Jurkat, Clone E6-1 (cell line): ENCODE measurements around the gene DCAF5. TPM values are rescaled to one million over a fixed set of nuclear protein-coding genes. Genes with fewer than 3 reads are reported as not detected.
"Not testable (repeated sequence)": the region's sequence is repeated elsewhere in the genome, so short reads cannot be mapped to it uniquely, and the experiment has no call there.

Source experiments
- DNase-seq: peaks from one replicate; pipeline ENCODE4 v3.0.0-alpha.2; 2011; ENCODE audit warnings: low read depth, low spot score
- H3K4me3 ChIP-seq: 2 replicates; pipeline ENCODE4 v1.5.1; 2011; ENCODE audit warnings: mild to moderate bottlenecking, low read length, control low read depth, moderate library complexity
- polyA plus RNA-seq: library from polyadenylated mRNA; unstranded; fragments of >200 nt; gene quantifications from one replicate; pipeline ENCODE4 v1.2.1, GENCODE V29; 2012; ENCODE audit warnings: missing spikeins; ENCODE audit not compliant: insufficient read length, insufficient read depth

DCAF5 gene, protein sequence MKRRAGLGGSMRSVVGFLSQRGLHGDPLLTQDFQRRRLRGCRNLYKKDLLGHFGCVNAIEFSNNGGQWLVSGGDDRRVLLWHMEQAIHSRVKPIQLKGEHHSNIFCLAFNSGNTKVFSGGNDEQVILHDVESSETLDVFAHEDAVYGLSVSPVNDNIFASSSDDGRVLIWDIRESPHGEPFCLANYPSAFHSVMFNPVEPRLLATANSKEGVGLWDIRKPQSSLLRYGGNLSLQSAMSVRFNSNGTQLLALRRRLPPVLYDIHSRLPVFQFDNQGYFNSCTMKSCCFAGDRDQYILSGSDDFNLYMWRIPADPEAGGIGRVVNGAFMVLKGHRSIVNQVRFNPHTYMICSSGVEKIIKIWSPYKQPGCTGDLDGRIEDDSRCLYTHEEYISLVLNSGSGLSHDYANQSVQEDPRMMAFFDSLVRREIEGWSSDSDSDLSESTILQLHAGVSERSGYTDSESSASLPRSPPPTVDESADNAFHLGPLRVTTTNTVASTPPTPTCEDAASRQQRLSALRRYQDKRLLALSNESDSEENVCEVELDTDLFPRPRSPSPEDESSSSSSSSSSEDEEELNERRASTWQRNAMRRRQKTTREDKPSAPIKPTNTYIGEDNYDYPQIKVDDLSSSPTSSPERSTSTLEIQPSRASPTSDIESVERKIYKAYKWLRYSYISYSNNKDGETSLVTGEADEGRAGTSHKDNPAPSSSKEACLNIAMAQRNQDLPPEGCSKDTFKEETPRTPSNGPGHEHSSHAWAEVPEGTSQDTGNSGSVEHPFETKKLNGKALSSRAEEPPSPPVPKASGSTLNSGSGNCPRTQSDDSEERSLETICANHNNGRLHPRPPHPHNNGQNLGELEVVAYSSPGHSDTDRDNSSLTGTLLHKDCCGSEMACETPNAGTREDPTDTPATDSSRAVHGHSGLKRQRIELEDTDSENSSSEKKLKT
- 27.3 TPM for polyA plus RNA-seq

DNA sequence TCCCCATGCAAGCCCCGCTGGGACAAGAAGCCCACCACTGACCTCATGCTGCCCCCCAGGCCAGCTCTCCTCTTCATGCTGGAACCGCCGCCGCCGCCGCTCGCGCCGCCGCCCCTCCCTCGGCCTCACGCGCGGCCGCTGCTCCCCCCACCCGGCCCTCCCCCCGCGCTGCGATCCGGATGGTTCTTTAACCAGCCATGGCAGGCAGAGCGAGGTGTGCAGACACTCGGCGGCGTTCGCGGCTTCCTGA is at the start of gene DCAF5:
Gene DCAF5, minus strand, starts transcription at position 218 of the 250 bp plus-strand sequence. Its CDS starts 141 bp downstream, at position 77.
- DNase-seq: no peak
- H3K4me3 ChIP-seq: peak within 1 kb of the TSS; percentile 84

DNA sequence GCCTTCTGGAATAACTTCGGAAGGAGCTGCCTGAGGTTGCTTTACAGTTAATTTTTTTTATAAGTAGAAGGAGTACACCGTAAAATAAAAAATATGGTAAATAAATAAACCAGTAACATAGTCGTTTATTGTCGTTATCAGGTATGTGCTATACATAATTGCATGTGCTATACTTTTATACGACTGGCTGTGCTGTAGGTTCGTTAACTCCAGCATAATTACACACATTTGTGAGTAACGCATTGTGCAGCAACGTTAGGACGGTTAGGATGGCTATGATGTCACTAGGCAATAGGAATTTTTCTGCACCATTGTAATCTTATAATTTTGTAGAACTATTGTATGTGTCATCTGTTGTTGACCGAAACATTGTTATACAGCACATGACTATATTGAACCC is 46.9 kb upstream of the DCAF5 start:
- DNase-seq: no peak
- no peak overlapping the region for H3K4me3 ChIP-seq

DNA sequence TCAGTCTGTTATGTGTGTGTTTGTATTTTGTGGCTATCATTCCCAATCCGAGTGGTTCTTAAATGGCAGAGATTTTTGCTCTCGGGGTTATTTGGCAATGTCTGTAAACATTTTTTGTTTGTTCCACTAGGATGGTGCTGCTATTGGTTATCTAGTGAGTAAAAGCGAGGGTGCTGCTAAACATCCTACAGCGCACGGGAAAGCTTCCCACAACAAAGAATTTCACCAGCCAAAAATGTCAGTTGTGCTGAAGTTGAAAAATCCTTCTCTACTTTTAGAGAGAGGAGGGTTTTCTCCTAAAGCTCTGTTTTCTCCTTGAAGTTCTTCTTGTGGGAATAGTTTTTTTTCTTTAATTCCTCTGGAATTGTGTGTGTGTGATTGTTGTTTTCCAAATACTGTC is 40.8 kb upstream of the DCAF5 start:
- no peak overlapping the region for H3K4me3 ChIP-seq
- peak; percentile 37 for DNase-seq

DNA sequence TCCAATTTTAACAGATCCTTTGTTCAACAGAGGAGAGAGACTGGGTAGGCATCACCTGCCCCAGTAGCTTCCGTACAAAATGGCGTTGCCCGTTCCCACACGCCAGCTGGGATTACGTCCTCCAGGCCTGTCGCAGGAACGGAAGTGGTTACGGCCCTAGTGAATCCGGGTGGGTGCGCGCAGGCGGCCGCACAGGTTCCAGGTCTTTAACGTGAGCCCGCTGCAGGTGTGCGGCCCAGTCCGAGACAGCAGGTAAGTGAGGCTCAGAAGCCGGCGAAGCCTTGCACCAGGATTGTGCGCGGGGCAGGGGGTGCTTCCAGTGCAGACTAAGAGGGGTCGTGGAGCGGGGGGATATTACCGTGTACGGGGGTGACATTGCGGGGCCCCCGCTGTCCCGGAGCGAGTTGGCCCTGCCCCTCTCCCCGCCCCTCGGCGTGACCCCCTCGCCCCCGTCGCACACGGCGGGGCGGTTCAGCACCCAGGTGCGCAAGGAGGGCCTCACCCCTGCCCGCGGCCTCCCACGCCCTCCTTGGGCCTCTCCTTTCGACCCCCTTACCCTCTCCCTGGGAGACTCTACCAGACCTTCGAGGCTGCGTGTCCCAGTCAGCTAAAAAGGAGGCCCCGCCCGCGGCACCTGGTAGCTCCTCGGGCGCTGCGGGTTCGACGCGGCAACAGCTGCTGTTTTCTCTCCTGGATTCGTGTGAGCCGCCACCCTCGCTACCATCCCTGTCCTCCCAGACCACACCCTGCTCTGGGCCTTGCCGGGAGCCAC is 38.6 kb upstream of the DCAF5 start, which contains the start of gene EXD2:
Gene EXD2, plus strand, starts transcription at position 159 of the 772 bp plus-strand sequence. CDS start 17,973 bp downstream, outside the sequence.
- H3K4me3 ChIP-seq: peak within 1 kb of the TSS; percentile 63
- peak; percentile 69 for DNase-seq

DNA sequence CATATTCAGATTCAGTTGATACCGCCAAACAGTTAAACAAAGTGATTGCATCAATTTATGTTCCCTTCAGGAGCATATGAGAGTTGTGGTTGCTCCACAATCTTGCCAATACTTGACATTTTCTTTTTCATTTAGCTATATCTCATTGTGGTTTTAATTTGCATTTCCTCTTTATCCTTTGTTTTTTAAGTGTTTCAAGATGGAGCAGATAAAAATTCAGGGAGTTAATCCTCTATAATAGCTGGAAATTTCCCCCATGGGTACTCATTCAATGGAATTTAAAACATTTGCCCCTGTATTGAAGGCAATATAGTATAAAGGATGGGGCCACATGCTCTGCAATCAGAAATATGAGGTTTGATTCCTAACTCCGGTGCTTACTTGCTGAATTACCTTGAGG is 37.3 kb upstream of the DCAF5 start:
- H3K4me3 ChIP-seq: no peak overlapping the region
- no peak for DNase-seq

DNA sequence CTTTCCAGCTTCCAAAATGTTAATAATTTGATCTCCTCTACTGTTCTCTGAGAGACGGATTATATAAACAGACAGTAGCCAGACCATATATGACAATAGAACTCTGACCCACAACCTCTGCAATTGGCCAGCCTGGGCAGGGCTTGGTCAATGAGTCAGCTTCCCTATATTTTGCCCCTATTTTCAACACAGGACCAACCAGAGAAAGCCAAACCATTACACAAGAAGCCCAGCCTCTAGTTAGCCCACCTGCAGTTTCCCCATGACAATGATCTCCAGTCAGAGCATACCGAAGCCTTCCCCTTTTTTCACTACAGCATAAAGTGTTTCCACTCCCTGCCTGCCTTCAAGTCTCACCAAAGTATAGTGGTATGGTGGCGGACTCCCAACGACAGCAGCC is 30.8 kb upstream of the DCAF5 start:
- no peak overlapping the region for H3K4me3 ChIP-seq
- no peak for DNase-seq

DNA sequence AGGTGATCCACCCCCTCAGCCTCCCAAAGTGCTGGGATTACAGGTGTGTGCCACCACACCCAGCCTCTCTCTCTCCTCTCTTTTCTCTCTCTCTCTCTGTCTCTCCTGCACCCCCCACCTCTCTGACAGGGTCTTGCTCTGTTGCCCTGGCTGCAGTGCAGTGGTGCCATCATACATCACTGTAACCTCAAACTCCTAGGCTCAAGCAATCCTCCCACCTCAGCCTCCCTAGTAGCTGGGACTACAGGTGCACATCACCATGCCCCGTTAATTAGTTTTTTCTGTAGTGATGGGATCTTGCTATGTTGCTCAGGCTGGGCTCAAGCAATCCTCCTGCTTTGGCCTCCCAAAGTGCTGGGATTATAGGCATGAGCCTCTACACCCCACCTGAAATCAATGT is 29.7 kb upstream of the DCAF5 start:
- H3K4me3 ChIP-seq: not testable (repeated sequence)

DNA sequence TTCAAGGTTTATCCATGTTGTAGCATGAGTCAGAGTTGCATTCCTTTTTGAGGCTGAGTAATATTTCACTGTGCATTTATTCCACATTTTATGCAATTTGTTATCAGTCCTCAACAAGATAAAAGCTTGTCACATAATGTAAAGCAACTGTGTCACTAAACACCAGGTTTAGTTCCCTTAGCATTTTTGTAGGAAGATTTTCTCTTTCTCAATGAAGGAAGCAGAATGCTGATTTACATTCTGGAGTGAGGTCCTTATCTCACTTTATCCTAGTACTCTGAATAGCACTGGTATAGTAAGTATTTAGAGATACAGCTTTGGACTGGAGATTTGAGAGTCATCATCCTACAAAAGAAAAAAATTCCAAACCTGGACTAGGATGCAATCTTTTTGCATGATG is 28.6 kb upstream of the DCAF5 start:
- DNase-seq: no peak
- H3K4me3 ChIP-seq: no peak overlapping the region

More for the DNA sequence above, 29.7 kb upstream of the DCAF5 start:
- DNase-seq: not testable (repeated sequence)

DNA sequence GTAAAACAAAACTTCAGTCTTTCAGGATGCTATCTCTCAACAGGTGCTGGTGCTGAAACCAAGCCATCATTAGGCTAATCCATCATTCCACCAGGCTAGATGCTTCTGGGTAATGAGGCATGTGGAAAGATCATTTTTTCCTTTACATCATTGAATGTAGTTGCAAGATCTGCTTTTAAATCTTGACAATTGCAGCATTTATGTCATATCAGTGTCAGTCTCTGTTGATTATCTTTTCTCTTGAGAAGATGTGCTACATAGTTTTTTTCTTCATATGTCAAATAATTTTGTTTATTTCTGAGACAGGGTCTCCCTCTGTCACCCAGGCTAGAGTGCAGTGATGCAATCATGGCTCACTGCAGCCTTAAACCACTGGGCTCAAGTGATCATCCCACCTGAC is 22.2 kb upstream of the DCAF5 start:
- H3K4me3 ChIP-seq: no peak overlapping the region
- no peak for DNase-seq

DNA sequence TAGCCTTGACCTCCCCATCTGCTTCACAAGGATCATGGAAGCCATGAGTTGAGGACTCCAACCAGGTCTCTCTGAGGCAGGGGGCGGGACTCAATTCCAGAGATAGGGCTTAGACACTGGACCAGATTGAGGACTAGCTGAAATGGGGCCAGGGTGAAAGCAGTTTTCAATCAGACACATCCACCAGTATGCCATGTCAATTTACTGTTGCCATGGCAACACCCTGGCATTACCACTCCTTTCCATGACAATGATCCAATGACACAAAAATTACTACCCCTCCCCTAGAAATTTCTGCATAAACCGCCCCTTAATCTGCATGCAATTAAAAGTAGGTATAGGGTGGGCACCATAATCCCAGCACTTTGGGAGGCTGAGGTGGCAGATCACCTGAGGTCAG is 18.6 kb upstream of the DCAF5 start:
- no peak for DNase-seq
- H3K4me3 ChIP-seq: no peak overlapping the region

DNA sequence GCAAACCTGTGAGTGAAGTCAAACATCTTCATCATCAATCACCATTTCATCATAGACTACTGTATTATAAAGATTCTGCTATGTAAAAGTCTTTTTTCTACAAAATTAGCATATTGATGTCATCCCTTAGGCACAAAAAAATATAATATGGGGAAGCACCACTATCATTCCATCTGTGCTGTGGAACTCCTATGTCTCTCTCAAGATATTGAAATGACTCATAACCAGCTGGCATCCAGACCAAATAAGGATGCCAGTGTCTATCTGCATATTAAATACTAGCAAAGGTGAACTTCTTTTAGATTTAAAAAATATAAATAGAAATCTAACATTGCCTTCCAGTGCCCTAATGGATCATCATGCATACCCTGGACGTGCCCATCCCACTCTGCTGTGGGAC is 17.9 kb upstream of the DCAF5 start:
- no peak overlapping the region for H3K4me3 ChIP-seq
- DNase-seq: no peak

DNA sequence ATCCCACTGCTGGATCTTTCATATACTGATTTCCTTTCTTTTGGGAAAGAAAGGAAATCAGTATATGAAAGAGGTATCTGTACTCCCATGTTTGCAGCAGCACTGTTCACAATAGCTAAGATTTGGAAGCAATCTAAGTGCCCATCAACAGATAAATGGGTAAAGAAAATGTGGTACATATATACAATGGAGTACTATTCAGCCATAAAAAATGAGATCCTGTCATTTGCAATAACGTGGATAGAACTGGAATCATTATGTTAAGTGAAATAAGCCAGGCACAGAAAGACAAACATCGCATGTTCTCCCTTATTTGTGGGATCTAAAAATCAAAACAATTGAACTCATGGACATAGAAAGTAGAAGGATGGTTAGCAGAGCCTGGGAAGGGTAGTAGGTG is 12.9 kb upstream of the DCAF5 start:
- not testable (repeated sequence) for H3K4me3 ChIP-seq, DNase-seq

DNA sequence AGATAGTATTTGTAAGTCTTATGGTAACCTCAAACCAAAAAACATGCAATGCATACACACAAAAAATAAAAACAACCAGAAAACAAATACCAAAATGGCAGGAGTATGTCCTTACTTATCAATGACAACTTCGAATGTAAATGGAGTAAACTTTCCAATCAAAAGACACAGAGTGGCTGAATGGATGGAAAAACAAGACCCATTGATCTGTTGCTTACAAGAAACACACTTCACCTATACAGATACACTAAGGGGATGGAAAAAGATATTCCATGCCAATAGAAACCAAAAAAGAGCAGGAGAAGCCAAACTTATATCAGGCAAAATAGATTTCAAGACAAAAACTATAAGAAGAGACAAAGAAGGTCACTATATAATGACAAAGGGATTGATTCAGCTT is 8.7 kb upstream of the DCAF5 start:
- DNase-seq: no peak
- H3K4me3 ChIP-seq: no peak overlapping the region

DNA sequence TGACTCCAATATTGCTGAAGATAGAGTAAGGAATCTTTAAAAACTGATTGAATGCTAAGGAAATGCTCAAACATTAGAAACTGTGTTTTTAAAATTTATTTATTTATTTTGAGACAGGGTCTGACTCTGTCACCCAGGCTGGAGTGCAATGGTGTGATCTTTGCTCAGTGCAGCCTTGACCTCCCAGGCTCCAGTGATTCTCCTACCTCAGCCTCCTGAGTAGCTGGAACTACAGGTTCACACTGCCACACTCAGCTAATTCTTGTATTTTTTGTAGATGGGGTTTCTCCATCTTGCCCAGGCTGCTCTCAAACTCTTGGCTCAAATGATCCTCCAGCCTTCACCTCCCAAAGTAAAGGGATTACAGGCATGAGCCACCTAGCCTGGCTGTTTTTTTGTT is 3.3 kb upstream of the DCAF5 start:
- no peak overlapping the region for H3K4me3 ChIP-seq
- no peak for DNase-seq

DNA sequence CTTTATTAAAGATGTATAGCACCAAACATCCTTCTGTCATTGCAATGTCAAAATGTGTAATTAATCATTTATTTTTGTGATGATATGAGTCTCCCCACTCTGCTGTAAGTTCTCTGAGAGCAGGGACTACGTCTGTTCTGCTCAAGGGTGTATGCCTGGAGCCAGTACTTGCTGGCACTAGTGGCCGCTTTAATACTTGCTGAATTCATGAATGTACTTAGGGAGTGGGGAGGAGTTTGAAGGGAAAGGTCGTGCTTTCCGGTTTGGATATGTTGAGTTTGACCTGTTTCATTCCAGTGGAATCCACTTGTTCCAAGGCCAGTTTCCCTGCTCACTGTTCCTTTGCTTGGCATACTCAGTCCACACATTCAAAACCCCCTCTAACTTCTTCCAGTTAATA is 1.9 kb upstream of the DCAF5 start:
- H3K4me3 ChIP-seq: no peak overlapping the region
- DNase-seq: no peak

DNA sequence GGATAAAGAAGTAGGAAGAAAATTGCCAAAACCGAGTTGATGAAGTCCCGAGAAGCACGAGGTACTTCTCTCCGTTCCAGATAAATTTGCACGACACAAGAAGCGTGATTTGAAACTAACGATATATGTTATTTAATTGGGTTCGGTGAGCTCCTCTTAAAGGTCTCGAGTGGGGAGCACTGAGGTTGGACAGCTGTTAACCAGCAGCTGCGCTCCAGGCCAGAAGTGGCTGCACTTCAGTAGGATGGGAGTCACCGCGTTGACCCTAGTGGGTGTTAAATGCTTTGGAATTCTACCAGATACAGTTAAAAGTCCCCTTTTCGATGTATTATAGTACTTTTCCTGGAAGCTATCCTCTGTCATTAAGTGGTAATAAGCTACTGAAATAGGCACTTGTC is 953 bp upstream of the DCAF5 start:
- H3K4me3 ChIP-seq: peak overlapping the region; percentile 84; the same call in 1 of the 2 replicates
- no peak for DNase-seq

DNA sequence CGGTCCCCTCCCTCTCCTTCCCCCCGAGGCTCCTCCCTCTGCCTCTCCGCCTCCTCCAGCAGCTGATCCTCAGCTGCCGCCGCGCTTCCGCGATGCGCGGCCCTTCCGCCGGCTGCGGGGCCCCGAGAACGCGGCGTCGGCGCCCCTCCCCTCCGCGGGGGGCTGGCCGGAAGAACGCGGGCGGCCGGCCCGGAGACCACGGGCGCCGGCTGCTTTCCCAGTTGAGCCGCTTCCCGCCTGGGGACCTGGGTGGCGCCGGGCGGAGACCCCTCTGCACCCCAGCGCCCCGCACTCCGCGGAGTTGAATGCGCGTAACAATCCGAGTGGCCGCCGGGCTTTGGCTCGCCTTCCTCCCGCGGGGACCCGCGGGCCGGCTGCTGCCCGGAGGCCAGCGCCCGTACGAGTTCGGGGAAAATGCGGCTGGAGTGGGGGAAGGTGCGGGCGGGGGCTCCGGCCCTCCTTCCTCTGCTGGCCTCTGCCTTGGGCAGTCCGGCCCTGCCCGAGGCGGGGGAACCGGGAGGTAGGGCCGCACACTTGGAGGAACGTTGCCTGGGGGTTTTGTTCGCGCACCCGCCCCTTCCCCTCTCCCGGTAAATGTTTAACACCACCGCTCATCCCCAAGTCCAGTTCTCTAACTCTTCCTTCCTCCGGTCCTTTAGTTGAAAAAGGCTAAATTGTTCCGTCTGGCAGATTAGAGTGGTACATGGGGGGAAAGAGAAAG is 393 bp upstream of the DCAF5 start:
- peak; percentile 90 for DNase-seq
- H3K4me3 ChIP-seq: peak overlapping the region; percentile 84

DNA sequence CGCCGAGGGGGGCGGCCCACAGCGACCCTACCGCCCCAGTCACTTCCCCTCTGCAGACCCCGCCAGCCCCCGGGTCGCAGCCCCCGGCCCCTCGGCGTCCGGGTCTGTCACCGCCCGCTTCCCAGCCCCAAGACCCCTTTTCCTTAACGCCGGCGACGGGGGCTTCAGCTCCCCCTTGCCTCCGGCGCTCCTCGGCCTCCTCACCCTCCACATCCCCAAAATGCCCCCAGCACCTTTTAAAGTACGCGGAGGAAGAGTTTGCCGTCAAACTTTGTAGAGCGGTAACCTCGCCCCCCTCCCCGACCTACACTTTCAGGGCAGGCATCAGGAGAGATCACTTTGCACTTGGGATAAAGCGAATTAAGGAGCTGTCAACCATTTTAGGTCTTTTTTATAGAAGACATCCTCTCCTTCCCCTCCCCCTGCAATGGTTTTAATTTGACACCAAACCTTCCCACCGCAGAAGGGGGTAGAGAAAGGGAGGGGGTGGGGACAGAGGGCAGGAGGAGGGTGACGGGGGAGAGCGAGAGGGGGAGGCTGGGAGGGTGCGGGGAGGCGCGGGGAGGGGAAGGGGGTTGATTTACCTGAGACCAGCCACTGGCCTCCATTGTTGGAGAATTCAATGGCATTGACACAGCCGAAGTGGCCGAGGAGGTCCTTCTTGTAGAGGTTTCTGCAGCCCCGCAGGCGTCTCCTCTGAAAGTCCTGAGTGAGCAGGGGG is 578 bp downstream of the DCAF5 start:
- peak overlapping the region; percentile 84 for H3K4me3 ChIP-seq
- DNase-seq: peak; percentile 66
